A549 (cell line): ENCODE data around the gene WDR43. TPM values are rescaled to one million over a fixed set of nuclear protein-coding genes. Genes with fewer than 3 reads are reported as not detected.

ENCODE experiments used
- ATAC-seq, 2 experiments: fragments of 200-7000 bp in 1 of 2; fragments of >200 bp in 1 of 2; cut with Nextera tagmentation in 1 of 2; cut with Tn5 transposase in 1 of 2; 3 replicates each; pipeline versions ENCODE4 v1.8.0 to v1.9.1; 2018 to 2020; ENCODE audit warnings: mild to moderate bottlenecking in 1 of 2, moderate library complexity in 1 of 2
- CTCF ChIA-PET: fragments of 300-600 bp; sonication (Branson Sonifier 250); formaldehyde crosslinking; extraction: SDS; loops from one replicate; lab custom pipeline; 2021; ENCODE audit warnings: antibody characterized with exemption, inconsistent platforms; lab: Yijun Ruan, JAX
- POLR2A ChIA-PET: fragments of 350-600 bp; formaldehyde crosslinking; extraction: SDS; loops from one replicate; lab custom pipeline; 2021; ENCODE audit warnings: antibody characterized with exemption, inconsistent platforms; lab: Yijun Ruan, JAX
- DNase-seq, 2 experiments: peaks; one replicate each; pipeline versions ENCODE4 v3.0.0 to v3.0.0-alpha.2; 2011 to 2016; ENCODE audit warnings: low read depth in 1 of 2, low spot score in 1 of 2
- FAIRE-seq: peaks from 2 replicates; lab custom pipeline; 2011; peaks lifted over from hg19 to GRCh38; lab: Jason Lieb, UNC
- H3K27ac ChIP-seq, 2 experiments: fragments of >200 bp; sonication (Bioruptor Twin); formaldehyde crosslinking; 3 replicates each; pipeline ENCODE4 v1.5.1; 2016 to 2017
- H3K4me1 ChIP-seq: fragments of >200 bp; sonication (Bioruptor Twin); formaldehyde crosslinking; 3 replicates; pipeline ENCODE4 v1.6.1; 2016
- H3K4me2 ChIP-seq: fragments of >200 bp; sonication (Bioruptor Twin); formaldehyde crosslinking; 3 replicates; pipeline ENCODE4 v1.6.1; 2016
- H3K4me3 ChIP-seq: fragments of >200 bp; sonication (Bioruptor Twin); formaldehyde crosslinking; 3 replicates; pipeline ENCODE4 v1.5.1; 2016
- H3K9me3 ChIP-seq: fragments of >200 bp; sonication (Bioruptor Twin); formaldehyde crosslinking; 3 replicates; pipeline ENCODE4 v1.6.1; 2016
- CBX2 ChIP-seq: fragments of 200-600 bp; sonication (generic); IDR thresholded peaks from 2 replicates; pipeline ENCODE4 v1.6.1; 2016; ENCODE audit warnings: low read depth, mild to moderate bottlenecking, borderline replicate concordance
- ESRRA ChIP-seq: fragments of 150-350 bp; IDR thresholded peaks from 2 replicates; pipeline ENCODE4 v1.6.1; 2014; ENCODE audit warnings: mild to moderate bottlenecking, low read length, borderline replicate concordance
- HDAC2 ChIP-seq: fragments of 200-600 bp; sonication (generic); IDR thresholded peaks from 2 replicates; pipeline ENCODE4 v1.6.1; 2016
- HOXB5 ChIP-seq: fragments of 250-450 bp; sonication (Bioruptor Pico); IDR thresholded peaks from 2 replicates; pipeline ENCODE4 v1.5.0; 2020; ENCODE audit warnings: mild to moderate bottlenecking, moderate library complexity
- JUNB ChIP-seq: fragments of >200 bp; sonication (Bioruptor Twin); formaldehyde crosslinking; IDR thresholded peaks from 2 replicates; pipeline ENCODE4 v1.6.1; 2016
- MYC ChIP-seq: IDR thresholded peaks from 2 replicates; pipeline ENCODE4 v1.6.1; 2012; ENCODE audit warnings: mild to moderate bottlenecking, inconsistent platforms, low read length, improper control_type of control experiment, borderline replicate concordance
- NFE2L2 ChIP-seq: fragments of 150-350 bp; conservative IDR thresholded peaks from 2 replicates; pipeline ENCODE4 v1.6.1; 2014; ENCODE audit warnings: low read length
- PHF8 ChIP-seq: fragments of 200-600 bp; sonication (generic); IDR thresholded peaks from 2 replicates; pipeline ENCODE4 v1.6.1; 2016; ENCODE audit warnings: low read depth, mild to moderate bottlenecking, antibody characterized with exemption, moderate library complexity, borderline replicate concordance
- RARB ChIP-seq: fragments of 250-450 bp; sonication (Bioruptor Pico); IDR thresholded peaks from 2 replicates; pipeline ENCODE4 v1.8.0; 2021; ENCODE audit warnings: mild to moderate bottlenecking, moderate library complexity
- SMC3 ChIP-seq: fragments of >200 bp; sonication (Bioruptor Twin); formaldehyde crosslinking; IDR thresholded peaks from 3 replicates; pipeline ENCODE4 v1.6.1; 2018; ENCODE audit warnings: inconsistent platforms
- ZFP36 ChIP-seq: fragments of 450-650 bp; IDR thresholded peaks from 2 replicates; pipeline ENCODE4 v1.6.1; 2014; ENCODE audit warnings: borderline replicate concordance; ENCODE audit not compliant: partially characterized antibody
- WGBS: methylation state at CpG from one replicate; pipeline ENCODE4 v1.1.6; 2017; ENCODE audit errors: missing lambda C conversion rate; 5-methylcytosine and 5-hydroxymethylcytosine counted together
- polyA plus RNA-seq, 4 experiments: library from polyadenylated mRNA; depleted of rRNA in 3 of 4; stranded (reverse); fragments of >200 nt; fragmentation: RNase III in 1 of 4; extraction: RNeasy Plus Mini Kit Qiagen cat#74134 plus additional on column Dnase treatment in 1 of 4; gene quantifications; 2 replicates in 3 of 4; 3 replicates in 1 of 4; pipeline ENCODE4 v1.2.3, GENCODE V29; 2011 to 2017
- TF ChIP-seq, protein P1 (sequence below): fragments of 250-450 bp; sonication (Bioruptor Pico); IDR thresholded peaks from 2 replicates; pipeline ENCODE4 v1.5.0; 2021; ENCODE audit warnings: mild to moderate bottlenecking, moderate library complexity, borderline replicate concordance
- TF ChIP-seq, protein P2 (sequence below): fragments of 150-350 bp; IDR thresholded peaks from 2 replicates; pipeline ENCODE4 v1.6.1; 2014; ENCODE audit warnings: low read depth, mild to moderate bottlenecking, low read length
- TF ChIP-seq, protein P3 (sequence below): fragments of 450-650 bp; IDR thresholded peaks from 2 replicates; pipeline ENCODE4 v1.6.1; 2014; ENCODE audit warnings: antibody characterized with exemption
- TF ChIP-seq, protein P4 (sequence below): IDR thresholded peaks from 2 replicates; pipeline ENCODE4 v1.6.1; 2012
- TF ChIP-seq, protein P5 (sequence below): IDR thresholded peaks from 2 replicates; pipeline ENCODE4 v1.6.1; 2012
- TF ChIP-seq, protein P6 (sequence below): fragments of >200 bp; sonication (Bioruptor Twin); formaldehyde crosslinking; IDR thresholded peaks from 3 replicates; pipeline ENCODE4 v1.6.1; 2016

WDR43 gene
- polyA plus RNA-seq, 2 of the 4 experiments (the other 2 are of a cell fraction), result 71.8 to 256 TPM

DNA sequence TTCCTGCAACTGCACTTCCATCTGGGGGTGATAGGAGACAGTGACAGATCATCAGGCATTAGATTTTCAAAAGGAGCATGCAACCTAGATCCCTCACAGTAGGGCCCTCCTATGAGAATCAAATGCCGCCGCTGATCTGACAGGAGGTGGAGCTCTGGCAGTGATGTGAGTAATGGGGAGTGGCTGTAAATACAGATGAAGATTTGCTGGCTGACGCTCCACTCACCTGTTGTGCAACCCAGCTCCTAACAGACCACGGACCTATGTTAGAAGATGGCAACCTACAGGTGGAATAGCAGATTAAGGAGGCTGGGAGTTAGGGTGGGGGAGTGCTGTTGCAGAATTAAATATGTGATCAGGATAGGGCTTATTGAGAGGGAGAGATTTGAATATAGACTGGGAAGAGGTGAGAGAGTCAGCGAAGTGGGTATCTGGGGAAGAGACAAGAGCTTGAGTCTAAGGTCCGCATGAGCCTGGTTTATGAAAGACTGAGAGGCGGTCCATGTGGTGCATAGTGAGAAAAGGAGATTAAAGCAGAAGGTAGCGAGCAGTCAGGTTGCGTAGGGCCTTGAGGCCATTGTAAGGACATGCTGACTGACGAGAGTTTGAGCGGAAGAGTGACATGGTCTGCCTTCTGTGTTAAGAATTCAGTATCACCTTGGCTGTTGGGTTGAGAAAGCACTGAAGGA, 55.3 kb downstream of the WDR43 start (continued):
- no peak for TF ChIP-seq SMC3

DNA sequence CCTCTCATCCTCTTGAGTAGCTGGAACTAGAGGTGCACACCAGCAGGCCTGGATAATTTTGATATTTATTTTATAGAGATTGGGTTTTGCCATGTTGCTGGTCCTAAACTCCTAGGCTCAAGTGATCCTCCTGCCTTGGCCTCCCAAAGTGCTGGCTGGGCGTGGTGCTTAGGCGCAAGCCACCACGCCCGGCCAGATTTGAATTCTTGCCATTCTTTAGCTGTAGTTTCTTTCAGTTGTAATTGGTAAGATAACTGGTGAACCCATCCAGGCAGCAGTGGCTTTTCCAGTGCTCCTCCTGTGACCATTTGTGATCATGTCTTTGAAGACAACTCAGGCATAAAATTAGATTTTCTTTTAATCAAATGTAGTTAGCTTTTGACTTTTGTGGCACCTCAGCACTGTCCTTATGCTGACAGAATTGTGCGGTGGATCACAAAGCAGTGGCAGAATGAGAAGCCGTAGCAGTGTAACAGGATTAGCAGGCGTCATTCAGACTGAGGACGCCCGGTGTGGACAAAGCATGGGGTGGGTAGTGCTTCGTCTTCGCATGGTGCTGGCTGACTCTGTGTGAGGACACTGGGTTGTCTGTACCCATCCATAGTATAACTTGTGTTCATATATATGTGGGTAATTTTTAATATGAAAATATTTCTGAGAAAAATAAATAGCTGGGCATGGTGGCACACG, 56.6 kb downstream of the WDR43 start:
- peaks cover 35% of the 10 kb centered on the region for H3K4me1 ChIP-seq
- POLR2A ChIA-PET, result no interaction called here
- no peak for TF ChIP-seq CBX2
- TF ChIP-seq HDAC2, result no peak
- TF ChIP-seq RARB (CRISPR knock-in tag), result no peak
- TF ChIP-seq ZFP36, result no peak
- TF ChIP-seq, protein P1, sequence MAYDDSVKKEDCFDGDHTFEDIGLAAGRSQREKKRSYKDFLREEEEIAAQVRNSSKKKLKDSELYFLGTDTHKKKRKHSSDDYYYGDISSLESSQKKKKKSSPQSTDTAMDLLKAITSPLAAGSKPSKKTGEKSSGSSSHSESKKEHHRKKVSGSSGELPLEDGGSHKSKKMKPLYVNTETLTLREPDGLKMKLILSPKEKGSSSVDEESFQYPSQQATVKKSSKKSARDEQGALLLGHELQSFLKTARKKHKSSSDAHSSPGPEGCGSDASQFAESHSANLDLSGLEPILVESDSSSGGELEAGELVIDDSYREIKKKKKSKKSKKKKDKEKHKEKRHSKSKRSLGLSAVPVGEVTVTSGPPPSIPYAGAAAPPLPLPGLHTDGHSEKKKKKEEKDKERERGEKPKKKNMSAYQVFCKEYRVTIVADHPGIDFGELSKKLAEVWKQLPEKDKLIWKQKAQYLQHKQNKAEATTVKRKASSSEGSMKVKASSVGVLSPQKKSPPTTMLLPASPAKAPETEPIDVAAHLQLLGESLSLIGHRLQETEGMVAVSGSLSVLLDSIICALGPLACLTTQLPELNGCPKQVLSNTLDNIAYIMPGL (CRISPR knock-in tag), result no peak
- TF ChIP-seq, protein P2, sequence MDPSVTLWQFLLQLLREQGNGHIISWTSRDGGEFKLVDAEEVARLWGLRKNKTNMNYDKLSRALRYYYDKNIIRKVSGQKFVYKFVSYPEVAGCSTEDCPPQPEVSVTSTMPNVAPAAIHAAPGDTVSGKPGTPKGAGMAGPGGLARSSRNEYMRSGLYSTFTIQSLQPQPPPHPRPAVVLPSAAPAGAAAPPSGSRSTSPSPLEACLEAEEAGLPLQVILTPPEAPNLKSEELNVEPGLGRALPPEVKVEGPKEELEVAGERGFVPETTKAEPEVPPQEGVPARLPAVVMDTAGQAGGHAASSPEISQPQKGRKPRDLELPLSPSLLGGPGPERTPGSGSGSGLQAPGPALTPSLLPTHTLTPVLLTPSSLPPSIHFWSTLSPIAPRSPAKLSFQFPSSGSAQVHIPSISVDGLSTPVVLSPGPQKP, result no peak
- TF ChIP-seq, protein P3, sequence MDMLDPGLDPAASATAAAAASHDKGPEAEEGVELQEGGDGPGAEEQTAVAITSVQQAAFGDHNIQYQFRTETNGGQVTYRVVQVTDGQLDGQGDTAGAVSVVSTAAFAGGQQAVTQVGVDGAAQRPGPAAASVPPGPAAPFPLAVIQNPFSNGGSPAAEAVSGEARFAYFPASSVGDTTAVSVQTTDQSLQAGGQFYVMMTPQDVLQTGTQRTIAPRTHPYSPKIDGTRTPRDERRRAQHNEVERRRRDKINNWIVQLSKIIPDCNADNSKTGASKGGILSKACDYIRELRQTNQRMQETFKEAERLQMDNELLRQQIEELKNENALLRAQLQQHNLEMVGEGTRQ, result no peak
- no peak for TF ChIP-seq MYC
- TF ChIP-seq NFE2L2, result no peak
- TF ChIP-seq PHF8, result no peak
- TF ChIP-seq, protein P4, sequence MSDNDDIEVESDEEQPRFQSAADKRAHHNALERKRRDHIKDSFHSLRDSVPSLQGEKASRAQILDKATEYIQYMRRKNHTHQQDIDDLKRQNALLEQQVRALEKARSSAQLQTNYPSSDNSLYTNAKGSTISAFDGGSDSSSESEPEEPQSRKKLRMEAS, result no peak
- no peak for TF ChIP-seq JUNB
- TF ChIP-seq, protein P5, sequence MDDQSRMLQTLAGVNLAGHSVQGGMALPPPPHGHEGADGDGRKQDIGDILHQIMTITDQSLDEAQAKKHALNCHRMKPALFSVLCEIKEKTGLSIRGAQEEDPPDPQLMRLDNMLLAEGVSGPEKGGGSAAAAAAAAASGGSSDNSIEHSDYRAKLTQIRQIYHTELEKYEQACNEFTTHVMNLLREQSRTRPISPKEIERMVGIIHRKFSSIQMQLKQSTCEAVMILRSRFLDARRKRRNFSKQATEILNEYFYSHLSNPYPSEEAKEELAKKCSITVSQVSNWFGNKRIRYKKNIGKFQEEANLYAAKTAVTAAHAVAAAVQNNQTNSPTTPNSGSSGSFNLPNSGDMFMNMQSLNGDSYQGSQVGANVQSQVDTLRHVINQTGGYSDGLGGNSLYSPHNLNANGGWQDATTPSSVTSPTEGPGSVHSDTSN, result no peak
- no peak for TF ChIP-seq HOXB5 (CRISPR knock-in tag)
- TF ChIP-seq ESRRA, result no peak
- TF ChIP-seq, protein P6, sequence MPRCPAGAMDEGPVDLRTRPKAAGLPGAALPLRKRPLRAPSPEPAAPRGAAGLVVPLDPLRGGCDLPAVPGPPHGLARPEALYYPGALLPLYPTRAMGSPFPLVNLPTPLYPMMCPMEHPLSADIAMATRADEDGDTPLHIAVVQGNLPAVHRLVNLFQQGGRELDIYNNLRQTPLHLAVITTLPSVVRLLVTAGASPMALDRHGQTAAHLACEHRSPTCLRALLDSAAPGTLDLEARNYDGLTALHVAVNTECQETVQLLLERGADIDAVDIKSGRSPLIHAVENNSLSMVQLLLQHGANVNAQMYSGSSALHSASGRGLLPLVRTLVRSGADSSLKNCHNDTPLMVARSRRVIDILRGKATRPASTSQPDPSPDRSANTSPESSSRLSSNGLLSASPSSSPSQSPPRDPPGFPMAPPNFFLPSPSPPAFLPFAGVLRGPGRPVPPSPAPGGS, result no peak
- TF ChIP-seq, all 56 proteins: peak for 0
- H3K4me3 ChIP-seq, result no peak overlapping the region; the same call in 2 of the 3 replicates
- peak overlapping the region; percentile 79 to 81 for H3K27ac ChIP-seq
- DNase-seq (peak in 1 of 2 experiments; percentile 54), FAIRE-seq (no peak), ATAC-seq (peak in 1 of 2 experiments; percentile 41; a peak in 3 of 6 replicates)
- peak overlapping the region; percentile 78 for H3K4me2 ChIP-seq
- WGBS, result 89% methylated on average over 12 of the region's 12 CpGs
- CTCF ChIA-PET, result interaction anchor here (0.6 to 1.9 kb wide), 7 partner anchors 8 to 131 kb away, joined by 3 to 10 read pairs (median 3); no protein-coding TSS in a partner anchor
- H3K9me3 ChIP-seq, result peaks cover 22% of the 10 kb centered on the region
